22Rv1 (cell line): ENCODE results near the gene TNFAIP8L2.
A peak's percentile ranks its signal among the peaks of the same experiment; 100 is the strongest.

Experiments
- H3K27ac ChIP-seq: fragments of 450-650 bp; 2 replicates; pipeline ENCODE4 v1.5.1; 2017
- ZFX ChIP-seq: fragments of 450-650 bp; IDR thresholded peaks from 2 replicates; pipeline ENCODE4 v1.6.1; 2017; ENCODE audit warnings: antibody characterized with exemption, borderline replicate concordance
- TF ChIP-seq, protein P1 (sequence below): fragments of 450-650 bp; IDR thresholded peaks from 2 replicates; pipeline ENCODE4 v1.5.1; 2017; ENCODE audit warnings: mild to moderate bottlenecking

Gene TNFAIP8L2

GRCh38 chr1:151131701-151132334 lies 24.6 kb upstream of the TNFAIP8L2 start:
- TF ChIP-seq, protein P1, sequence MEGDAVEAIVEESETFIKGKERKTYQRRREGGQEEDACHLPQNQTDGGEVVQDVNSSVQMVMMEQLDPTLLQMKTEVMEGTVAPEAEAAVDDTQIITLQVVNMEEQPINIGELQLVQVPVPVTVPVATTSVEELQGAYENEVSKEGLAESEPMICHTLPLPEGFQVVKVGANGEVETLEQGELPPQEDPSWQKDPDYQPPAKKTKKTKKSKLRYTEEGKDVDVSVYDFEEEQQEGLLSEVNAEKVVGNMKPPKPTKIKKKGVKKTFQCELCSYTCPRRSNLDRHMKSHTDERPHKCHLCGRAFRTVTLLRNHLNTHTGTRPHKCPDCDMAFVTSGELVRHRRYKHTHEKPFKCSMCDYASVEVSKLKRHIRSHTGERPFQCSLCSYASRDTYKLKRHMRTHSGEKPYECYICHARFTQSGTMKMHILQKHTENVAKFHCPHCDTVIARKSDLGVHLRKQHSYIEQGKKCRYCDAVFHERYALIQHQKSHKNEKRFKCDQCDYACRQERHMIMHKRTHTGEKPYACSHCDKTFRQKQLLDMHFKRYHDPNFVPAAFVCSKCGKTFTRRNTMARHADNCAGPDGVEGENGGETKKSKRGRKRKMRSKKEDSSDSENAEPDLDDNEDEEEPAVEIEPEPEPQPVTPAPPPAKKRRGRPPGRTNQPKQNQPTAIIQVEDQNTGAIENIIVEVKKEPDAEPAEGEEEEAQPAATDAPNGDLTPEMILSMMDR: no peak
- no peak for TF ChIP-seq ZFX
- H3K27ac ChIP-seq: no peak overlapping the region

DNA sequence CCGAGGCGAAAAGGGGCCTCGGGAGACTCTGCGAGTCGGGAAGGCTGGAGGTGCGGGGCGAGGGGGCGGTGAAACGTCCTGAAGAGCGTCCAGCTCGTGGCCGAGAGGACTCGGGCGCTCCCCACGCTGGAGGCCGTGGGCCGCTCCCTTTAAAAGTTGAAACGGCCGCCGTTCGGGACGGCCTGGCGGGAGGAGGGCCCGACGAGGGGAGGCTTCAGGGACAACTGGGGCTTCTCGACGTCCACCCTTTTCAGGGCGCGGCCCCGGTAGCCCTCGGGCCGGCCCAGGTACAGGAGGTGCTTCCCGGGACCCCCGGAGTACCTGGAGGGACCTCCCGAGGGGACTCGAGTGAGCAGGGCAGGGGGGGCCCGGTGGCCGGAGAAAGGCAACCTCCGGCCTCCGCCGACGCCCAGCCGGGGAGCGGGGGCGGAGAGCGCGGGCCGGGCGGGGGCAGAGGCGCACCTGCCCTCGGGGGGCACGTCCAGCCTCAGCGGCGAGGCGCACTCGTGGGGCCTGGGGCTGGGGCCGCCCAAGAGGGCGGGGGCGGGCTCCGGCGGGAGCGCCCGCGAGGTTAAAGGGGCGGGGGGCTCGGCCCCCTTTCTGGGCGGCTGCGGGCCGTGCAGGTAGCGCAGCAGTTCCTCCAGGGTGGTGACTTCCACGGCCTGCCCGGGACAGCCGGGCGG lies 24.0 kb upstream of the TNFAIP8L2 start:
- H3K27ac ChIP-seq: no peak overlapping the region
- TF ChIP-seq ZFX: no peak
- TF ChIP-seq, protein P1: no peak

- TF ChIP-seq ZFX: no peak
- H3K27ac ChIP-seq: no peak overlapping the region
Measured at GRCh38 chr1:151133018-151133806, 23.2 kb upstream of the TNFAIP8L2 start.

GRCh38 chr1:151134396-151134795 lies 22.1 kb upstream of the TNFAIP8L2 start:
- H3K27ac ChIP-seq: no peak overlapping the region
- TF ChIP-seq, protein P1: no peak
- no peak for TF ChIP-seq ZFX

GRCh38 chr1:151134991-151135390 lies 21.5 kb upstream of the TNFAIP8L2 start:
- H3K27ac ChIP-seq: no peak overlapping the region
- TF ChIP-seq, protein P1: no peak
- no peak for TF ChIP-seq ZFX

DNA sequence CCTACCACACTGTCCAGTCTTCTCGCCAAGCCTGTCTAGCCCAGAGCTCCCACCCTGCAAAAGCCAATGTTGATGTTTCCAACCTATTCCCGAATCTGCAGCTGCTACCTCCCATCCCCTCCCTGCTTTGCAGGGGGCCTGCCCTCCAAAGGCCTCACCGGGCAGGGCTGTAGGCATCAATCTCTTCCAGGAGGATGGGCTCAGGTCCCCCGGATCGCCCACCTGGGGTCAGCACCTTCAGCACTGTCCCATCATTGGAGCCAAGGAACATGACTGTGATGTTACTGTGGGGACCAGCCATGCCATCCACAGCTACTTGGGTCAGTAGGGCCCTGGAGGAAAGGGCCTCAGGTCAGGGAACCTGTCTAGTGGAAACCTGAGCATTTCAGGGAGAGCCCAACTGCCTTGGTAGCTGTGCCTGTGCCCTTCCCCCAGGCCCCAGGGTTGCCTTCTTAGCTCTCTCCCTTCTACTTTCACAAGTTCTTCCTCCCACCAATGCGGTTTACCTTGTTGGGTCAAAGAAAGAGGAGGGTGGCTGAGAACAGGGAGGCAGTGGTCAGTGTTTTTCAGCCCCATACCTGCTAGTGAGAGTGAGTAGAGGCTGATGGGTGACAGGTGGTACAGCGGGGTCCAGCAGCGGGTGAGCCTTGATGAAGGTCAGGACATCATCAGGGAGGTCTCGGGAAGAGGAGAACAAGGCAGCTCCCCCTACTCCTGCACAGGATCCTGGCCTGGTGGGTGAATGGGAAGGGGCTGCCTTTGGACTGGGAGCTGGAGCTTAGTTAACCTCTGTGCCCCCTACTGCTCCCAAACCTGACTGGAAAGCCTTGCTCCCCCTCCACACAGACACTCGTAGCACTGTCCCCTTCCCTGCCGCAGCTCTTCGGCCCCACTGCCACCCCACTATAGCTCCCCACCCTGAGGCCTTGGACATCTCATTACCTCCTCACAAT lies 20.7 kb upstream of the TNFAIP8L2 start:
- H3K27ac ChIP-seq: no peak overlapping the region
- TF ChIP-seq ZFX: no peak
- TF ChIP-seq, protein P1: 0 out of 2 replicates have a peak, but pooled peaks have one; percentile 1

DNA sequence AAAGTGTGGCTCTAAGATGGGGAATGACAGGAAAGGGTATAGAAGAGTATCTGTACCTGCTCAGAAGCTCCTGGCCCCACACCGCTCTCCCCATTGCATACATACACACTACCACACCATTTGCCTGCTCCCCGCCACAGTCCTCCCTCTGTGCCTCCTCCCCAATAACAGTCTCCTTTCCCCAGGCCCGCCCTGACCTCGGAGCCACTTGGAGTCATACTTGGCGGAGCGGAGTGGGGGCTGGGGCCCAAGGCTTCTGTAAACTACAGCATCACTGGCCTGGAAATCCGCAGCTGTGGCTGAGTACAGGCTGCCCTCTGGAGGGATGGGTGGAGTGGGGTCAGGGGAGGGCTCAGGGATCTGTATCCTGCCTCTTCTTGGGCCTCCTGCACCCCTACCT lies 18.7 kb upstream of the TNFAIP8L2 start:
- H3K27ac ChIP-seq: no peak overlapping the region
- no peak for TF ChIP-seq ZFX
- TF ChIP-seq, protein P1: no peak
